Ovary (tissue), 9 donors: ENCODE results near the gene RNF215. TPM values are rescaled to one million over a fixed set of nuclear protein-coding genes. Genes with fewer than 3 reads are reported as not detected.

ENCODE experiments used
- DNase-seq, 5 donors: peaks; one replicate each; pipeline ENCODE4 v3.0.0-alpha.2; 2019 to 2020
- H3K27ac ChIP-seq, 2 donors: fragments of 200-600 bp; one replicate each; pipeline versions ENCODE4 v1.5.1 to v1.8.0; 2019 to 2022
- H3K27me3 ChIP-seq: fragments of 200-600 bp; one replicate; pipeline ENCODE4 v1.8.0; 2022
- H3K36me3 ChIP-seq: fragments of 200-600 bp; sonication (generic); one replicate; pipeline ENCODE4 v1.5.1; 2019
- H3K4me1 ChIP-seq: one replicate; pipeline ENCODE4 v1.8.1; 2013; ENCODE audit warnings: mild to moderate bottlenecking, moderate library complexity; ENCODE audit not compliant: insufficient read depth
- H3K4me3 ChIP-seq: fragments of 200-600 bp; sonication (generic); one replicate; pipeline ENCODE4 v1.5.1; 2017
- H3K9me3 ChIP-seq, 2 donors: fragments of 200-600 bp in 1 of 2; sonication (generic) in 1 of 2; one replicate each; pipeline versions ENCODE4 v1.5.1 to v1.8.1; 2013 to 2019; ENCODE audit warnings: mild to moderate bottlenecking in 1 of 2, moderate library complexity in 1 of 2
- CTCF ChIP-seq, 3 donors: fragments of 450-650 bp in 2 of 3; fragments of 200-600 bp in 1 of 3; IDR thresholded peaks; one replicate each; pipeline versions ENCODE4 v1.5.1 to v1.8.0; 2016 to 2022; ENCODE audit warnings: antibody characterized with exemption in 3 of 3, mild to moderate bottlenecking in 1 of 3
- EP300 ChIP-seq: sonication (generic); formaldehyde crosslinking; IDR thresholded peaks from one replicate; pipeline ENCODE4 v1.6.1; 2017; ENCODE audit warnings: antibody characterized with exemption
- POLR2A ChIP-seq: fragments of 450-650 bp; IDR thresholded peaks from one replicate; pipeline ENCODE4 v1.6.1; 2017; ENCODE audit warnings: antibody characterized with exemption, mild to moderate bottlenecking, moderate library complexity
- WGBS, 3 donors: extraction: QIAGEN DNeasy Blood & Tissue Kit in 1 of 3; methylation state at CpG; one replicate each; pipeline versions ENCODE4 v1.1.5 to v1.1.7; 2013 to 2017; 5-methylcytosine and 5-hydroxymethylcytosine counted together
- intact Hi-C, 4 donors: fragments of 100-400 bp; cut with DNase I; formaldehyde crosslinking; loops; one replicate each; pipeline versions ENCODE4 v1.11.0 to v1.15.1; 2022 to 2023
- polyA plus RNA-seq, 2 donors: library from polyadenylated mRNA; stranded (reverse); fragments of 200-250 nt in 1 of 2; fragments of 350-450 nt in 1 of 2; fragmentation: Illumina TruSeq in 1 of 2; extraction: RNeasy Lipid Tissue Mini Kit (QIAGEN cat#74804) in 1 of 2; gene quantifications; one replicate each; pipeline ENCODE4 v1.2.3, GENCODE V29; 2013 to 2014
- total RNA-seq, 7 donors: library from RNA; depleted of rRNA in 2 of 7; stranded (reverse); fragments of >200 nt in 2 of 7; fragmentation: NEBNext Ultra II Directional in 3 of 7; extraction: Animal tissue kit (Norgen Biotek cat#: 25700) in 3 of 7; gene quantifications; one replicate each; pipeline versions ENCODE4 v1.1.0 to v1.2.4, GENCODE V29; 2016 to 2023
- donor health status: DM: no; HTN: no; CAD: no; lungs with moderate emphysema.
- donor health status: DM: no; HTN: no; CAD: no.
- donor health status: Bipolar disorder and iron deficiency.
- donor health status: DM: yes; HTN: yes; CAD: no.
- donor health status: DM: no; HTN: no; CAD: no.
- donor health status: DM: yes; HTN: yes; CAD: no.

Gene RNF215
- total and polyA plus RNA-seq, 9 donors = 2.9 to 26.1 (median 14.0) TPM

- no peak for TF ChIP-seq POLR2A
- no peak for TF ChIP-seq CTCF (IDR thresholded peaks at IDR 0.05)
- TF ChIP-seq EP300 = no peak
- DNase-seq = no peak
- intact Hi-C loops = loop anchor here in 1 of 4 donors (10.0 kb wide), 1 partner anchor 174 kb away; the partner anchor contains the start of gene PES1
- no peaks in the 10 kb centered on the region for H3K36me3 ChIP-seq
- H3K27me3 ChIP-seq = no peaks in the 10 kb centered on the region
- no peak overlapping the region for H3K4me3 ChIP-seq
- WGBS, 3 donors = 50 to 60% (median 54%) methylated on average over 6 of the region's 6 CpGs
- H3K9me3 ChIP-seq = no peaks in the 10 kb centered on the region
- H3K27ac ChIP-seq = no peak overlapping the region
- H3K4me1 ChIP-seq = peaks cover 6% of the 10 kb centered on the region
Measured at GRCh38 chr22:30420347-30421125, 33.3 kb upstream of the RNF215 start.

DNA sequence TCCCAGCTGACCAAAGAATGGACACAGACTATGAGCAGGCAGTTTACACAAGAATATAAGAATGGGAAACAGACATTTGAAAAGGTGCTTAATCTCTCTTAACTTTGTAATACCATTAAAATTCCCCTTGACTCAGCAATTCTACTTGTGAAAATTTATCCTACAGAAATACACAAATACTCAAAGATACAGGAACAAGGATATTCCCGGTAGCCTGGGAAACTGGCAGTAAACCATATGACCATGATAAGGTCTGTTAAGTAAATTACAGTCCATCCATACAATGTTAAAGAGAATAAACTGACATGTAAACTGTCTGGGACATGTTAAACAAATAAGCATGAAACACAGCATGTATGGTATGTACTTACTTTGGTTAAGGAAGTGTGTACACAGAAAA lies 29.6 kb upstream of the RNF215 start:
- H3K4me3 ChIP-seq = no peak overlapping the region
- 68 to 70% (median 69%) methylated on average over 1 of the region's 1 CpG for WGBS, 3 donors
- TF ChIP-seq CTCF (IDR thresholded peaks at IDR 0.05) (no peak), EP300 (no peak), POLR2A (no peak)
- no peaks in the 10 kb centered on the region for H3K36me3 ChIP-seq
- H3K4me1 ChIP-seq = peaks cover under 1% of the 10 kb centered on the region
- no peaks in the 10 kb centered on the region for H3K27me3 ChIP-seq
- H3K9me3 ChIP-seq = no peaks in the 10 kb centered on the region
- DNase-seq = no peak
- intact Hi-C loops = no loop called here
- no peak overlapping the region for H3K27ac ChIP-seq

- Histone ChIP-seq H3K36me3 (no peaks in the 10 kb centered on the region), H3K4me3 (no peak overlapping the region), H3K4me1 (no peaks in the 10 kb centered on the region), H3K27me3 (no peaks in the 10 kb centered on the region), H3K9me3 (no peaks in the 10 kb centered on the region), H3K27ac (no peak overlapping the region)
- TF ChIP-seq EP300 (no peak), POLR2A (no peak), CTCF (IDR thresholded peaks at IDR 0.05) (no peak)
- 75 to 79% (median 77%) methylated on average over 2 of the region's 2 CpGs for WGBS, 3 donors
- no peak for DNase-seq
- intact Hi-C loops = no loop called here
Measured at GRCh38 chr22:30416403-30416802, 29.2 kb upstream of the RNF215 start.

- no peak for TF ChIP-seq CTCF (IDR thresholded peaks at IDR 0.05)
- TF ChIP-seq EP300 = no peak
- no peak for TF ChIP-seq POLR2A
- 82 to 91% (median 86%) methylated on average over 4 of the region's 4 CpGs for WGBS, 3 donors
- no peaks in the 10 kb centered on the region for H3K36me3 ChIP-seq
- H3K9me3 ChIP-seq = no peaks in the 10 kb centered on the region
- H3K27me3 ChIP-seq = no peaks in the 10 kb centered on the region
- DNase-seq = no peak
- H3K4me1 ChIP-seq = no peaks in the 10 kb centered on the region
- H3K27ac ChIP-seq = no peak overlapping the region
- no peak overlapping the region for H3K4me3 ChIP-seq
- intact Hi-C loops = no loop called here
Measured at GRCh38 chr22:30414525-30415047, 27.4 kb upstream of the RNF215 start.
